ENCODE data around the gene CCDC92.

DNA sequence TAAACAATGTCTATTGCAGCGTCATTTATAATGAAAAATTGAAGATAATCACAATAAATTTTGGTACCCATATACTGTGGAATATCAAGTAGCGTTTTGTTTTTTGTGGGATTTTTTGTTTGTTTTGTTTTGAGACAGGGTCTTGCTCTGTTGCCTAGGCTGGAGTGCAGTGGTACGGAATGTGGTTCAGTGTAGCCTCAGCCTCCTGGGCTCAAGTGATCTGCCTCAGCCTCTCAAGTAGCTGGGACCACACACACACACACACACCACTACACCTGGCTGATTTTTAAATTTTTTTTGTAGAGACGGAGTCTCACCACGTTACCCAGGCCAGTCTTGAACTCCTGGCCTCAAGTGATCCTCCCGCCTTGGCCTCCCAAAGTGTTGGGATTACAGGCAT is 6.9 kb upstream of the CCDC92 start:
- TF ChIP-seq CTCF (IDR thresholded peaks at IDR 0.05): no peak
- no peak for TF ChIP-seq POLR2A (IDR thresholded peaks at IDR 0.05)

All from uterus (tissue), 2 donors.